Loucy (cell line): ENCODE data around the gene ZNF195.
"Not testable (repeated sequence)": the region's sequence is repeated elsewhere in the genome, so short reads cannot be mapped to it uniquely, and the experiment has no call there.

Experiments
- H2AFZ ChIP-seq: fragments of 200-600 bp; sonication (generic); 2 replicates; pipeline ENCODE4 v1.6.0; 2016; ENCODE audit warnings: antibody characterized with exemption, mild to moderate bottlenecking, low read length, moderate library complexity
- H3F3A ChIP-seq: fragments of 200-600 bp; 2 replicates; pipeline ENCODE4 v1.6.0; 2016; ENCODE audit warnings: antibody characterized with exemption, low read depth, mild to moderate bottlenecking
- H3K27me3 ChIP-seq: fragments of 200-600 bp; sonication (generic); 2 replicates; pipeline ENCODE4 v1.6.1; 2014; ENCODE audit warnings: low read length, mild to moderate bottlenecking; ENCODE audit not compliant: insufficient read depth, poor library complexity, severe bottlenecking
- H3K36me3 ChIP-seq: fragments of 200-600 bp; sonication (generic); 2 replicates; pipeline ENCODE4 v1.6.1; 2016; ENCODE audit warnings: low read length; ENCODE audit not compliant: insufficient read depth
- H3K4me1 ChIP-seq: fragments of 200-600 bp; sonication (generic); 2 replicates; pipeline ENCODE4 v1.5.1; 2014; ENCODE audit warnings: low read length, mild to moderate bottlenecking; ENCODE audit not compliant: insufficient read depth, poor library complexity, severe bottlenecking
- H3K4me2 ChIP-seq: fragments of 200-600 bp; sonication (generic); 2 replicates; pipeline ENCODE4 v1.6.0; 2014; ENCODE audit warnings: antibody characterized with exemption, low read length, low read depth, mild to moderate bottlenecking; ENCODE audit not compliant: poor library complexity, severe bottlenecking
- H3K4me3 ChIP-seq: fragments of 200-600 bp; sonication (generic); 2 replicates; pipeline ENCODE4 v1.5.1; 2014; ENCODE audit warnings: low read length, mild to moderate bottlenecking, mixed read lengths; ENCODE audit not compliant: poor library complexity, severe bottlenecking
- H3K79me2 ChIP-seq: fragments of 200-600 bp; sonication (generic); 2 replicates; pipeline ENCODE4 v1.6.1; 2014; ENCODE audit warnings: low read length; ENCODE audit not compliant: insufficient read depth
- H3K9ac ChIP-seq: fragments of 200-600 bp; sonication (generic); 2 replicates; pipeline ENCODE4 v1.6.0; 2014; ENCODE audit warnings: mild to moderate bottlenecking, low read depth, low read length, moderate library complexity; ENCODE audit not compliant: poor library complexity, severe bottlenecking
- H3K9me2 ChIP-seq: fragments of 200-600 bp; sonication (generic); replicated peaks from 2 replicates; pipeline ENCODE4 v1.6.1; 2016; ENCODE audit warnings: low read depth, low read length, mixed read lengths
- H3K9me3 ChIP-seq: fragments of 200-600 bp; sonication (generic); 2 replicates; pipeline ENCODE4 v1.6.1; 2014; ENCODE audit warnings: mild to moderate bottlenecking, antibody characterized with exemption, low read length, low read depth; ENCODE audit not compliant: insufficient read depth
- H4K20me1 ChIP-seq: fragments of 200-600 bp; sonication (generic); 2 replicates; pipeline ENCODE4 v1.6.0; 2014; ENCODE audit warnings: antibody characterized with exemption, low read length, mild to moderate bottlenecking; ENCODE audit not compliant: insufficient read depth, poor library complexity, severe bottlenecking

ZNF195 gene

GRCh38 chr11:3331078-3331477 lies 47.9 kb downstream of the ZNF195 start:
- H4K20me1 ChIP-seq, H3K4me2 ChIP-seq, H2AFZ ChIP-seq, H3K4me1 ChIP-seq, H3F3A ChIP-seq, H3K36me3 ChIP-seq, H3K79me2 ChIP-seq, H3K9ac ChIP-seq, H3K4me3 ChIP-seq, H3K9me2 ChIP-seq, H3K27me3 ChIP-seq, H3K9me3 ChIP-seq: not testable (repeated sequence)

GRCh38 chr11:3330064-3330463 lies 48.9 kb downstream of the ZNF195 start:
- H3K36me3 ChIP-seq, H3F3A ChIP-seq, H3K4me2 ChIP-seq, H3K79me2 ChIP-seq, H4K20me1 ChIP-seq, H3K9me2 ChIP-seq, H2AFZ ChIP-seq, H3K27me3 ChIP-seq, H3K9ac ChIP-seq, H3K4me3 ChIP-seq, H3K4me1 ChIP-seq, H3K9me3 ChIP-seq: not testable (repeated sequence)

GRCh38 chr11:3328503-3328902 lies 50.4 kb downstream of the ZNF195 start:
- H3K4me3 ChIP-seq, H3K36me3 ChIP-seq, H3K27me3 ChIP-seq, H3F3A ChIP-seq, H3K4me2 ChIP-seq, H3K4me1 ChIP-seq, H4K20me1 ChIP-seq, H2AFZ ChIP-seq, H3K9ac ChIP-seq, H3K9me3 ChIP-seq, H3K9me2 ChIP-seq, H3K79me2 ChIP-seq: not testable (repeated sequence)

GRCh38 chr11:3326450-3326849 lies 52.5 kb downstream of the ZNF195 start:
- H3K9me2 ChIP-seq, H3K27me3 ChIP-seq, H3K9ac ChIP-seq, H2AFZ ChIP-seq, H4K20me1 ChIP-seq, H3K79me2 ChIP-seq, H3K4me2 ChIP-seq, H3K4me3 ChIP-seq, H3F3A ChIP-seq, H3K36me3 ChIP-seq, H3K4me1 ChIP-seq, H3K9me3 ChIP-seq: not testable (repeated sequence)

GRCh38 chr11:3324724-3325123 lies 54.2 kb downstream of the ZNF195 start:
- H3K9me3 ChIP-seq, H3K79me2 ChIP-seq, H3K27me3 ChIP-seq, H3K4me3 ChIP-seq, H3F3A ChIP-seq, H4K20me1 ChIP-seq, H2AFZ ChIP-seq, H3K9me2 ChIP-seq, H3K36me3 ChIP-seq, H3K4me2 ChIP-seq, H3K4me1 ChIP-seq, H3K9ac ChIP-seq: not testable (repeated sequence)
